Brain pericyte (primary cell): ENCODE data around the gene CLK4.

ENCODE experiments used
- DNase-seq: peaks from one replicate; pipeline ENCODE4 v3.0.0-alpha.2; 2012; ENCODE audit warnings: low read depth, low spot score

CLK4 gene

DNA sequence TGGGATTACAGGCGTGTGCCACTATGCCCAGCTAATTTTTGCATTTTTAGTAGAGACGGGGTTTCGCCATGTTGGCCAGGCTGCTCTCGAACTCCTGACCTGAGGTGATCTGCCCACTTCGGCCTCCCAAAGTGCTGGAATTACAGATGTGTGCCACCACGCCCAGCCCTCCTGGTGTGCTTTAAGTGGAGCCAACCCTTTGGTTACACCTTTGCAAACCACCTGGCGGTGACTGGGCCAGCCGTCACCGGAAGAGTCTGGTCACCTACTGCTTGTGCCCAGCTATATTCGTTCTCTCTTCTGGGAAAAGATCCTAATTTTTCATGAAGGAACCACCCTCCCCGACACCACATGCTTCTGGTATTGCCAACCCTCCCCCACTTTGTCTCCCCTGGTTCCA is 72.5 kb downstream of the CLK4 start:
- no peak for DNase-seq

DNA sequence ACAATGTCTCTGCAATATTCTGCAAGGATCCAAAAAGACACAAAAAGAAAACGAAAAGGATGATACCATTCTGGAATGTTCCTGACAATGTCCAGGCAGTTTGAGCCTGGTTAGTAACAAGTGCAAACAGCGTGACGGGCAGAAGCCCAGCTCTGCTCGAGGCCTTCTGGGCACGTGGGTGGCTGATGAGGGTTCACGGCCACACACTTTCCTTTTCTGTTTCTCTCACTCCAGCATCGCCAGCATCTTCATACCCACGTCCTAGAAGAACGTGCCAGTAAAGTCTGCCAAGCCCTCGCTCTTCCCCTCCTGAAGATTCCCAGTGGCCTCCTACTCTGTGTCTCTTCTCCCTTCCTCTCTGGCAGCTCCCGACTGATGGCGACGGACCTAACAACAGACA is 73.3 kb downstream of the CLK4 start:
- DNase-seq = no peak
